Activated T-cell treated with anti-CD3 and anti-CD28 coated beads, Interleukin-2, amount 50 U/mL, for 48 hours (primary cell): ENCODE results near the gene PLVAP.
A peak's percentile ranks its signal among the peaks of the same experiment; 100 is the strongest.

Experiments
- DNase-seq, 2 experiments: peaks; one replicate each; pipeline ENCODE4 v3.0.0-alpha.2; 2020

Gene PLVAP

DNA sequence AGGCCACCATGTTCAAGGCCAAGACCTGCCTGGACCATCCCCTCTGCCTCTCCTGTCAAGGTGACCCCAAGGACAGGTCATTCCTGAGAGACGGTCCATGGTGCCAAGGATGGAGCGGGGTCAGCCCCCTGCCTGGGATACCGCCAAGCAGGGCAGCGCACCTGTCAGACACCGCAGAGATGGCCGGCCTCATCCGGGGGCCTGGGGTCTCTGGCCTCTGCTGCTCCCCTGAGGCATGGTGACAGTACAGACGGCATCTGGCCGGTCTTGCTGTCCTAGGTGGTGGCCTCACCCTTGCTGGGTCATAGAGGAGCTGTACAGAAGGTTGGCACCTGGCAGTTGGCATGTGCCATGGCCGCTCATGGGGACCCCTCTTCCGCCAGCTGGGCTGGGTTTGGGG is 56.7 kb downstream of the PLVAP start:
- no peak for DNase-seq

DNA sequence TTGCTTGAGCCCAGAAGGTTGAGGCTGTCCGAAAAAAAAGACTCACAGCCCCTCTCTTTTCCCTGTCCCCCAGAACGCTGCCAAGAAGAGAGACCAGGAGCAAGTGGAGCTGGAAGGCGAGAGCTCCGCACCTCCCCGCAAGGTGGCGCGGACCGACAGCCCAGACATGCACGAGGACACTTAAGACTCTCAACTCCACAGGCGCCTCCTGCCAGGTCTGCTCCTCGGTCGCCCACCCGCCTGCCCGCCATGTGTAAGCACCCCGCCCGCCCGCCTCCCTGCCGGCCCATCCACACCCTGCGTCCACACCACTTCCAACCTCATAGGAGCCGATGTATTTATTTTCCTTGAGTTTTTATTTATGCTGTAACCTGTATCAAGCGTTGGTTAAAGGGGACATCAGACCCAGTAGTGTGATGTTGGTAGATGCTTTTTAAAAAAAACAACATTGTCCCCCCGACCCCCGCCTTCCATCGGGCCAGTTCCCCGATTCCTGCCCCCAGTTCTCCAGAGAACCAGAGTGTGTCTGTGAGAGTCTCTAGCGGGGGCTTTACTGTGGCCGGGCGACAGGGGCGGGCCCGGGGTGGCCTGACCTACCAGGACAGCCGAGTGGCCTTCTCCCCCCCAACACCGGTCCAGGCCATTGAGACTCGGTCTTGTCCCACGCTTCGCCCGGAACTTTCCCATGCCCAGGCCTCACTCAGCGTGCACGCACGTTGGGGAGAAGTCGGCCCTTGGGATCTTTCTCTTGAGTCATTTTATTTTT is 57.5 kb downstream of the PLVAP start:
- no peak for DNase-seq

DNA sequence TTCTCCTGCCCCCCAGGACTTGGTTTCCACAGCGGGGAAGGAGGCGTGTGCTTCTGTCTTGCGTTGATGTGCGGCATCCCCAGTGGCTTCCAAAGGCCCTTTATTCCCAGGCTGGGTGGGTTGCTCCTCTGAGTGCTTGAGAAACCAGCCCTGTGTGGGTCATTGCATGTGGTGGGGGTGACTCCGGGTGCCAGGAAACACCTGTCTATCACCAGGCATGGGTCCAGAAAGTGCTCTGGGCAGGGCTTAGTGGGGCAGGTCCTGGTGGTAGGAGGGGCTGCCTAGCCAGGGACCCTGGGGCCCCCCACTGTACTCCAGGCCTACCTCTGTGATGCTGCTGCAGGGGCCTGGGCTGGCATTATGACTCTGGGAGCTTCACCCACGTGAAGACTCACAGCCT is 58.2 kb downstream of the PLVAP start:
- no peak for DNase-seq

DNA sequence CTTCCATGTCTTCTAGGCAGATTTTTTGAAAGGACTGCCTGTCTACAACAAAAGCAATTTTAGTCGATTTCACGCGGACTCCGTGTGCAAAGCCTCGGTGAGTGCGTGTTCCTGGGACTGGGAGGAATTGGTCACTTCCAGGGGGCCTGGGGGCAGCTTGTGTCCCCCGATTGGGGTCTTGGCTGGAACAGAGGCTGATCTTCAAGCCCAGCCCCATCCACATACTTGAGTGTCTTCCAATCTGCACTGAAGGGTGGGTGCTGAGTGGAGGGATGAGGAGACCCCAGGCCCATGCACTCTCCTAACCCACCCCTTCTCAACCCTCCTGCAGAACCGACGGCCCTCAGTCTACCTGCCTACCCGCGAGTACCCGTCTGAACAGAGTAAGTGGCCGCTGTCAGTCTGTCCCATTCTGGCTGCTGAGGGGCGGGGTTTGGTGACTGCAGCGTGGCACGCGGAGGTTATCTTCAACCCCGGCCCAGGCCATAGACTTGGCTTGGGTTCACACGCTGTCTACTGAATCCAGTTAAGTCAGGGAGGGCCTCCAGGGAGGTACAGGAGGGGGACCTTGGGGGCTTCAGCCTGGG is 63.0 kb downstream of the PLVAP start:
- no peak for DNase-seq

DNA sequence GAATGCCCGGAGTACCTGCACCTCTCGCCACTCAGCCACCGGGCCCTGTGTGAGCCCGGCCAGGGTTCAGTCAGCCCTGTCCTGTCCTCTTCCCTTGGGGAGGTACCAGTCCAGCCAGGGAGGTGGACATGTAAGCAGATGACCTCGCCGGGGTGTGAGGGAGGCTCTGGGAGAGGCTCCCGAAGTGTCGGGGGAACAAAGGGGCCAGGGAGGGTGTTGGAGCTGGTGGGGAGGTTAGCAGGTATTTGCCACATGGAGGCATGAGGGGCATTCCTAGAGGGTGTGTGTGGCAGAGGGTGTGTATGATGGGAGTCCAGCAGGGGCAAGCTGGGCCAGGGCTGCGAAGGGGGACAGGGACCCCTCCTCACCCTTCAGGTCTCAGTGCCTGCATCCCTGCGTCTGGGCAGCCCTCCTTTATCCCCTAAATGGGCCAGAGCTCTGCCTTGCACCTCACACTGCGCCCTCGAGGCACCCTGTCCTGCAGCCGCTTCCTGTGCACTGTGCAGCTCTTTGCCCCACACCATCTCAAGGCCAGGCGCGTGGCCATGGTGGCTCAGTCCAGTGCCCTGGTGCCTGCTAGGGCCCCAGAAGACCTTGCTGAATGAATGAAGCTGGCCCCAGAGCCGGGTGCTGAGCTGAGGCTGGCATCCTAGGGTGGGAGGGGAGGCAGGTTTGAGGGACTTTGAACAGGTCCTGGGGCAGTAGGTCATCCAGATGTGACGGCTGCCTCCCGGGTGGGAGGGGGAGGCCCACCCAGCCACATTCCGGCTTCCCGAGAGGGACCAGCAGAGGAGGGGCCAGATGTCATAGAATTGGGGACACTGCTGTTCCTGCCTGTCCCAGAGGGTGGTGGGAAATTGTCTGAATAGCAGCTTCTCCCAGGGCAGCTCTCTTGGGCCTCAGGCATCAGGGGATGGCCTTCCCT is 64.7 kb downstream of the PLVAP start:
- DNase-seq = no peak

DNA sequence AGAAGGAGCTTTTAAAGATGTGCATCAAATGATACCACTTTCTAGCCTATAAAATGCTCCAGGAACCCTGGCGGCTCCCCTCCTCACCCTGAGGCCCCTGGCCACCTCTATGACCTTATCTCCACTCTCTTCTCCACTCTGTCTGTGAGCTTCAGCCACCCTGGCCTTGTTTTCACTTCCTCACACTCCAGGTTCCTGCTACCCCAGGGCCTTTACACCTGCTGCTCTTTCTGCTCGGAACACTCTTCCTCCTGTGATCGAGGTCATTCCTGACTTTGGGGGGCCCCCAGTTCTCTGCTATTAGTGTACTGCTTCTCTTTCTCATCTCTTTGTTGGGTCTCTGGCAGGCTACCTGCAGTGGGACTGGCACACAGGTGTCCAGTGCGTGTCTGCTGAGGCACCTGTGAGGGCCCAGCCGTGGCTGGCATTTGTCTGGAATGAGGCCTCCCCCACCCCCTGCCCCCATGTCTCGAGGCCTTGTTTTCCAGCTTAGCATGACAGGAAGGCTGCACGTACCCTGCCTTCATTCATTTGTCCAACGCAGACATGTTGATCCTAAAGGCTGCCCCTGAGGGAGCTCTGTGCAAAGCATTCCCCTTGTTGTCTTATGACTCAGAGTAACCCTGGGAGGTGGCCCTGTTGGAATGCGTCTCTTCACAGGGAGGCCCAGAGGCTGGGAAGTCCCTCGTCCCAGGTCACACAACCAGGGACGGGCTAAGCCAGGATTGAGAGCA is 65.5 kb downstream of the PLVAP start:
- DNase-seq = no peak

DNA sequence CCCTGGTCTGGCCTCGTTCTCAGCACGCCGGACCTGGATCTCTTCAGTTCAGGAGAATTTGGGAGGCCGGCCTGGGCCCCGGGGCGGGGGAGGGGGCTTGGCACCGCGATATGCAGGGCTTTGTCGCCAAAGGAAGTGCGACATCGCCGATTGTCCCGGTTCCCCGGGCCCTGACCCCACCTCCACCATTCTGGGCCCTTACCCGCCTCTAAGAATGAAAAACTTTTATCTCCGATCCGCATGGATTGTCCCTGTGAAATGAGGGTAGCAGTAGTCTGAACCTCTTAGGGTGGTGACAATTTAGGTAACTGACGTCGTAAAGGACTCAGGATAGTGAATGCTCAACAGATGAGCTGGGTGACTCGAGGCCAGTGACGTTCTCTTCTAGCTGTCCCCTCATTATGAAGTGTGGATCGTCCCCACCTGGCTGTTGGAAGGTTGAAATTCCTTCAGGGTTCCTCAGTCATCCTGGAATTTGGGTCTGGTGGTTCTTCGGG is 67.1 kb downstream of the PLVAP start:
- no peak for DNase-seq

DNA sequence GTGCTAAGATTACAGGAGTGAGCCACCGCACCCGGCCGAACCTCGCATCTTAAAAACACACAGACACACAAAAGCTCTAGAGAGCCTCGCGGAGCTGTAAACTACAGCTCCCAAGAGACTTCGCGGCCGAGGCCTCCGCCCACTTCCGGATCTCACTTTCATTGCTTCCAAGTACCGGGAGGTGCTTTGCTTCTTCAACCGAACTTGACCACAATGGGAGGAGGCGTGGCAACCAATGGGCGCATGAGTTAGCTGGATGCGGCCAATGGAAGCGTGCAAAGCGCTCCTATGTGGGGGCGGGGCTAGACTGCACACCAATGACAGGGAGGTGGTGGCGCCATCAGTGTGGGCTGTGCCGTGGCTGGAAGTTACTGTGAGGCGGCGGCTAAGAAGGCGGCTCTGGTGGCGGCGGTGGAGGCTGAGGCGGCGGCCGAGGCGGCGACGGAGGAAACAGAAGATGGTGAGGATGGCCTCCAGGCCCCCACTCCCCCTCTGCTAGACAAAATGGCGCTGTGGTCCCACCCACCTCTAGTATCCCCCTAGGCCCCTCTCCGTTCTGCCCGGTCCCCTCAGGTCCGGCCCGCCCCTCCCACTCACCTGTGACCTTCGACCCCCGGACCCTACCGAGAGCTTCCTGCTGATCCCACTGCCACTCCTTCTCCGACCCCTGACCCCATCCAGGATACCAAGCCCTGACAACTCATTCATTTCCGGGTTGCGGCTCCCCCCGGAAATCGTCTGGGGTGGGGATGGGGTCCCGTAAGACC is 67.8 kb downstream of the PLVAP start, which contains the start of gene DDA1:
Gene DDA1 (plus strand): TSS at position 366 of the 767 bp plus-strand sequence. CDS start 92 bp downstream, at position 458.
- DNase-seq = peak; percentile 99

DNA sequence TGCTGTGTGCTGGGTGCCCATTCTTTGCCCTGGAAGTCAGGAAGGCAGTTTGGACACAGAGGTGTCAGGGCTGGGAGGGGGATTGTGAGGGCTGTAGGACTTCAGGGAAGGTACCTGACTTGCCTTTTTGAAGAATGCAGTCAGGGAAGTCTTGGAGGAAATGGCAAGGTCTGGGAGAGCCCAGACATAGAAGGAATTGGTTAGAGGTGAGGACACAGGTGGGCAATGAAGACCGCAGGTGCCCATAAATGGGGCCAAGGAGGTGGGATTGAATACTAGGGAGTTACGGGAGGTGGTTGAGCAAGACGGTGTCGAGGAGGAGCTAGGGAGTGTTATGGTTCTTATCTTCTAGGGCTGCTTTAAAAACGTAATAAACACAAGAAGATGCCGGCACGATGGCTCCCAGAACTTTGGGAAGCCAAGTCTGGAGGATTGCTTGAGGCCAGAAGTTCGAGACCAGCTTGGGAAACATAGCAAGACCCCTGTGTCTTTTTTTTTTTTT is 69.2 kb downstream of the PLVAP start:
- no peak for DNase-seq

DNA sequence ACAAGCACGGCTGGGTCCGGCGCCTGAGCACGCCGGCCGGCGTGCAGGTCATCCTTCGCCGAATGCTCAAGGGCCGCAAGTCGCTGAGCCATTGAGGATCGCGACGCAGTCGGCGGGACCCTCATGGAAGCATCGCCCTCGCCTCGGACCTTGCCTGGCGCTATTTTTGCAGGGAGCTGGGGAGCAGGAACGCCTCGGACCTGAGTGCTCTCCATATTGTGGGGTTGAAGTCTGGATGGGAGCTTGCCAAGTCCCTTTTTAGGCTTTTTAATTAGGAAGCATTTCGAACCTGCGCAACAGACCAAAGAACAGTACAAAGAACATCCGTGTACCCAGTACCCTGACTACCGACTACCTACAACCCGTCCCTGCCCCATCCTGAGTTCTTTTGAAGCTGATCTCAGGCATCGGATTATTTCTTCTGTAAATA is 70.8 kb downstream of the PLVAP start:
- DNase-seq = no peak

DNA sequence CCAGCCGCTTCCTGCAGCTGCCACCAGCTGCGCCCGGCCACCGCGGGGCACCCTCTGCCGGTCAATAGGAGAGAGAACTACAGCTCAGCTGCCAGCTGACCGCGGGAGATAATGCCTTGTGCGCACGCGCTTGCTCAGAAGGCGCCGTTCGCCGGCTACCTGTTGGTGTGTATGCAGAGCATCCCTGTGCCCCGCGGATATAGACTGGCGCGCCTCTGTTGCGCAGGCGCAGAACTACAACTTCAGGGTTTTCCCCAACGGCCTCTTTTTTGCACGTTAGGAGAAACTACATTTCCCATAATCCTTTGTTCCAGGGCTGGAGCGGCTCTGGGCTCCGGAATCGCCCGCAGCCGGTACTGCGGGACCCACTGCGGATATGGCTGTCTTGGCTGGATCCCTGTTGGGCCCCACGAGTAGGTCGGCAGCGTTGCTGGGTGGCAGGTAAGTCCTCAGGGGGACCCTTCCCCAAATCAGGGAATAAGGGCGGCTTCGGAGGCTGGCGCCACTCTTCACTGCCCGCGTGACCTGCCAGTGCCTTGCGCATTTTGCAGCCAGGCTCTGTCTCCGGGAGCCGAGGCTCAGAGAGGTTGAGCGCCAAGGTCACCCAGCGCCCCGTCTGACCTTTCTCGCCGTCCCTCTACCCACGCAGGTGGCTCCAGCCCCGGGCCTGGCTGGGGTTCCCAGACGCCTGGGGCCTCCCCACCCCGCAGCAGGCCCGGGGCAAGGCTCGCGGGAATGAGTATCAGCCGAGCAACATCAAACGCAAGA is 71.4 kb downstream of the PLVAP start, which contains the start of gene MRPL34:
Gene MRPL34 (plus strand): TSS at position 356 of the 768 bp plus-strand sequence. CDS start 21 bp downstream, at position 377.
- DNase-seq = peak; percentile 95 to 97

DNA sequence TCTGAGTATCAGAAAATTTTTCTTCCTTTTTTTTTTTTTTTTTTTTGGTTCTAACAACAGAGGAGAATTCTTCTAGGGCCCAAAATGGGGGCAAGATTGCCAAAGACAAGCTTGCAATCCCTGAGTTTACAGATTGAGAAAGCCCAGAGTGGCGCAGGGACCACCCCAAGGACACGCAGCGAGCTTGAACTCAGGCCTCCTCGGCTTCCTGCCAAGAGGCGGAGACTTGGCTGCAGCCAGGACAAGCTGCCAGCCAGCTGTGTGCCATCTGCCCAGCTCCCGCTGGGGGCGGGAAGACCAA is 72.0 kb downstream of the PLVAP start:
- no peak for DNase-seq

DNA sequence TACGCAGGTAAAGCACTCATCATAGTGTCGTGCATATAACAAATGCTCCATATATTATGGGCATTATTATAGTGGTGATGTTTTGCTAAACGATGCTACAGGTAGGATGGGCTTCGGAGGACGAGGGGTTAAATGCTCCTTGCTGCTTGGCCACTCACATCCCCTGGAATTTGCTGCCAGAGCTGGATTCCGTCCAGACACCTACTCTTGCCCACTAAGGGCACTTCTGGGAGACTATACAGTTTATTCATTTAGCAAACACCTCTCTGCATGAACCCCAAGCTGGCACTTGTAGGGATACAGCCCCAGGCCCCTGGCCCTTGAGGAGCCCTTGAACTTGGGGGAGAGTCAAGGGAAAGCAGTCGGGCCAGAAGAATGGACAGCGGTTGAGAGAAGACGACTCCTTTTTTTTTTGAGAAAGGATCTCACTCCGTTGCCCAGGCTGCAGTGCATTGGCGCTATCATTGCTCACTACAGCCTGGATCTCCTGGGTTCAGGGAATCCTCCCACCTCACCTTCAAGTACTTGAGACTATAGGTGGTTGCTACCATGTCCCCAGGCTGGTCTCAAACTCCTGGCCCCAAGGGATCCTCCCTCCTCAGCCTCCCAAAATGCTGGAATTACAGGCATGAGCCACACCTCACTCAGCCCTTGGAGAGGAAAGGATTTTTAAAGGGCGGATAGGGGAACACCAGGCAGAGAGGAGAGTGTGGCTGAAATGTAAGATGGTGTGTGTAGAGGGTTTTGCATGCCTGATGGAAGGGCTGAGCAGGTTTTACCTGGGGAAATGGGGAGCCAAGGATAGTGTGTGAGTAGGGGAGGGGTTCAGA is 72.5 kb downstream of the PLVAP start:
- no peak for DNase-seq

DNA sequence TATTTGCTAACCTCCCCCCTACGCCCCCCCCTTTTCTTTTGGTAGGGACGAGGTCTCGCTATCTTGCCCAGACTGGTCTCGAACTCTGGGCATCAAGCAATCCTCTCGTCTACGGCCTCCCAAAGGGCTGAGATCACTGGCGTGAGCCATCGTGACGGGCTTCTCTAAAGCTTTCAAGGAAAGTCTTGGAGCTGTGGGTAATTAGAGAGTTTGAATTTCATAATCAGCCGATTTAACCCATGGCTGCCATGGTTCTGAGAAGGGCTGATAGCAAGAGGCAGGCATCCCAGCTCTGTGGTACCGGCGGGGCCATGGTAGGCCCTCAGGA is 73.2 kb downstream of the PLVAP start:
- DNase-seq = no peak

DNA sequence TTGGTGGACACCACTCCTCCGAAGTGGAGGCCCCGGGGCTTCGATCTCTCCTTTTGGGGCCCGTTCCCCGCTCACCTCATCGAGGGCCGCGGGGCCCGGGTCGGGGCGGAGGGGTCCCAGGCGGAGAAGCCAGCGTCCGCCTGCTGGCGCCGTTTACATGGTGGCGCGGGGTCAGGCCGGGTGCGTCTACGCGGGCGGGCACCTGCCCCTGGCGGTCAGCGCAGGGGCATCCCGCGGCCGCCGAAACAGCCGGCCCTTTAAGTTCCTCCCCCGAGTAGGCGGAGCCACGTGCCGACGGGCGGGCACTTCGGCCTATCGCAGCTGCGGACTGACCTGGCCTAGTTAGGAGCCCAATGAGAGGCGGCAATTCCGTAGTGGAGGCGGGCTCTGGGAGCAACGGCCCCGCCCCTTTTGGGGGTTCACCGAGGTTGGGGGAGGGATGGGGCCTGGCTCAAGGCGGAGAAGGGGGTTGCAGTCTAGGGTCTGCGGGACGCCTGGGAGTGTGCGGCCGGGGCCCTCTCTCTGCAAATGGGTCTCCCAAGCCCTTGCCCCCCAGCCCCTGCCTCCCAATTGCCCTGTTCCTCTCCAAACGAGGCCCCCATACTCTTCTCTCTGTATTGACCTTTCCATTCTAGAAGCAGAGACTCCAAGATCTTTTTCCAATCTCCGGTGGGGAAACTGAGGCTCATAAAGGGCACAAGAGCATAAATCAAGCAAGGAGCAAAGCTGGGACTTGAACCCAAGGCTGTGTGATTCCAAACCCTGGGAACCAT is 73.8 kb downstream of the PLVAP start, which contains the start of gene ABHD8:
Gene ABHD8 (minus strand): TSS at position 259 of the 773 bp plus-strand sequence. CDS start 1,809 bp downstream, outside the sequence.
- DNase-seq = peak; percentile 97 to 98

DNA sequence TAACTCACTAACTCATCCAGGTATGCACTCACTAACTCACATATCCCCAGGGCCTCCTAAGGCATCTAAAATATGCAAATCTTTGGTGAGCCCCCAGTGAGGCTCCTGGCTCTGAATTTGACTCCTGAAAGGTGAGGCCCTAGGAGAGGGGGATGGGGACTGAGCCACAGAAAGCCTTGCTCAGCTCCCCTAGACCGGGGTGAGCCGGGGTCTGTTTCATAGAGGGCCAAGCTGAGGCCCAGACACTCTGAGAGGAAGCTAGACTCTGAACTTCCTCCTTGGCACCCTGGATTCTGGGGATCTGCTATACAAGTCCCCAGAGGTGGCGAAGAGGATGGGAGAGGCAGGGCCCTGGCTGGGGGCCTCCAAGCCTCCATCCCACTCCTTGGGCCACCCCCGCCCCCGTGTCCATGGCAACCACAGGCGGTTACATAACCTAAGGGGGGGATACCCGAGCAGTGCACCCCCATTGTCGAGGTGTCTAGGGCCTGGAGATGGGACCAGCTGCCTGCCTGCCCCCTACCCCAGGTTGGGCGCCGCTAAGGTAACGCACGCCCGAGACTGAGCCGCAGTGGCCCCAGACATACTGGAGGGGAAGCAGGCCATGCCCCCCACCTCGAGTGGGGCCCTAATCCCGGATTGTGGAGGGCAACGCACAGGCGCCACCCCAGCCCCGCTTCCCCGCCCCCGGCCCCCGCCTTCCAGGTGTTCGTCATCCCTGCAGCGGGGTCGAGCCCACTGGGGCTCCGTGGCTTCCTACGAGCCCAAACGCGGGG is 74.6 kb downstream of the PLVAP start:
- DNase-seq = peak; percentile 36
